ENCODE measurements around the gene FRMPD2.
"Not testable (repeated sequence)": the region's sequence is repeated elsewhere in the genome, so short reads cannot be mapped to it uniquely, and the experiment has no call there.

The FRMPD2 gene

DNA sequence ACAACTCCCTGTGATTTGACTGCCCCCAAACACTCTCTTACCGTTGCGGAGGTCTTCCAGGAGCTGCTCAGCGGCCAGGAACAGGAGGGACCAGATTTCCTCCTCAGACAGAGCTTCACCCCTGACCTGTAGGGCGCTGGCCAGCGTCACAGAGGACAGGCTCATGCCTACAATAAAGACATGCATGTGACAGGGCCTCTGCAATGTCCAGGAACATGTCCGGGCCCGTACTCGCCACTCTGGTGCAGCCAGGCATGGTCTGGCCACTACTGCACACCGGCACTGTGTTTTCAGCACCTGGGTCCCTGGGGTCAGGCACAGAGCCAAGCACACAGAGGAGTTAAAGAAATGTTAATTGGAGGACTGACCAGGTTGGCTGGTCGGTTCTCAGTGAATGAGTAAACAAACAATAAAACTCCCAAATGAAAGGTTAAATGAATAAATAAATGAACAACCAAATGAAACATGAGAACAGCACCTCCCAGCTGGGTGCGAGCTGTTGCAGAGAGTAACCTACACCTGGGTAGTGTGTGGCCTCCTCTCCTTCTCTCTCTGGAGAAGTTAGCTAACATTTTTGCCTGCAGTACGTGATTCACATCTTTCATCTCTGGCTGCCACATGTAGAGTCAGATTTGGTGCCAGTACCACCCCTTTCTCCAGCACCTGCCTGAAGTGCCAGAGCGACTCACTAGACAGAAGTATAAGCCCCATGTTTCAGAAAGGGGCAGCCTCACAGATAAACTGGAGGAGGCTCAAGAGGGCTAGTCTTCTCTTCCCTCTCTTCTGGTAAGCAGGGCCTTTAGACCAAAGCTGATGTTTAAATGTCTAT lies 22.8 kb downstream of the FRMPD2 start:
- H3K4me3 Mint-ChIP-seq, result no peak overlapping the region
- H3K36me3 Mint-ChIP-seq, result no peaks in the 10 kb centered on the region
- no peak overlapping the region for H3K27ac Mint-ChIP-seq
- CTCF ChIA-PET, result no interaction called here
- H3K27me3 Mint-ChIP-seq, result peaks cover 7% of the 10 kb centered on the region
- peaks cover 3% of the 10 kb centered on the region for H3K4me1 Mint-ChIP-seq
- DNase-seq, result no peak
- H3K9me3 Mint-ChIP-seq, result no peaks in the 10 kb centered on the region

DNA sequence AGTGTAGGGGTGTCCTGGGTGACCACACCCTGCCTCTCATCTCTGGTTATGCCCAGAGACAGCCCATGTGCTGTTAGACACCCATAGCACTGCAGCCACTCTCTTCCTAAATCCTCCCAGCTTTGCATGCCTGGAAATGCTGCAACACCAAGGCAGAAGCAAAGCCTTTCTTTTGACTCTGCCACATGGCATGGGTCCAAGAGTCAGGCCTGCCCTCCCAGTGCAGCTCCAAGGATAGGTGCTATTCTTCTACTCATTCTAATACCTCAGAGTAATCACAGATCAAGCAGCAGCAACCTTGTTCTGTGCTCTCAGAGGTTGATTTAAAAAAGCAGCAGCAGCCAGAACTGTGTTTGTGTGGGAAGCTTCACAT lies 23.4 kb downstream of the FRMPD2 start:
- H3K9me3 Mint-ChIP-seq, result no peaks in the 10 kb centered on the region
- H3K4me1 Mint-ChIP-seq, result peaks cover 3% of the 10 kb centered on the region
- H3K4me3 Mint-ChIP-seq, result no peak overlapping the region
- CTCF ChIA-PET, result no interaction called here
- DNase-seq, result no peak
- H3K36me3 Mint-ChIP-seq, result no peaks in the 10 kb centered on the region
- H3K27me3 Mint-ChIP-seq, result peaks cover 7% of the 10 kb centered on the region
- no peak overlapping the region for H3K27ac Mint-ChIP-seq

DNA sequence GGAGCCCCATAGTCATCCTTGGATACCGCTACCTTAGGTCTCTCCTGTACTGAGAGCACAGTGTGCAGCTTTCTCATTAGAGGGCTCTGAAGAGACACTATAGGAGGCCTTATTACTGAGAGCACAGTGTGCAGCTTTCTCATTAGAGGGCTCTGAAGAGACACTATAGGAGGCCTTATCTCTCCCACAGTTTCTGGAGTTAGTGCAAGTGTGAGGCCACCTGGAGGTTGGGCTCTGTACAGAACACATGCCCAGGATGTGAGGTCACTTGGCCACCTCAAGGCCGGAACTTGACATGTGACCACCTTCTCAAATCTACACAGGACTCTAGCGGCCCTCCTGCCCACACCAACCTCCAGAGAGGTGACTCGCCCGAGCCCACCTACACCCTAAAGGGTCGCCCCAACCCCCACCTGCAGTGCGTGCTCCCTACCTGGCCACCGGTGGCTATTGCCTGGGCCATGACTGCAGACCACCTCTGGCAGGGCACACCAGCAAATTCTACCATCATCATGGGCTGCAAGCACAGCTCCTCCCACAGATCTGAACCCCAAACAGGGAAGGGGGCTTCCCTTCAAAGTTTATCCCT lies 24.6 kb downstream of the FRMPD2 start:
- peaks cover 3% of the 10 kb centered on the region for H3K4me1 Mint-ChIP-seq
- no peak for DNase-seq
- H3K36me3 Mint-ChIP-seq, result no peaks in the 10 kb centered on the region
- H3K27ac Mint-ChIP-seq, result no peak overlapping the region
- peaks cover 4% of the 10 kb centered on the region for H3K27me3 Mint-ChIP-seq
- H3K4me3 Mint-ChIP-seq, result no peak overlapping the region
- no peaks in the 10 kb centered on the region for H3K9me3 Mint-ChIP-seq
- CTCF ChIA-PET, result no interaction called here

DNA sequence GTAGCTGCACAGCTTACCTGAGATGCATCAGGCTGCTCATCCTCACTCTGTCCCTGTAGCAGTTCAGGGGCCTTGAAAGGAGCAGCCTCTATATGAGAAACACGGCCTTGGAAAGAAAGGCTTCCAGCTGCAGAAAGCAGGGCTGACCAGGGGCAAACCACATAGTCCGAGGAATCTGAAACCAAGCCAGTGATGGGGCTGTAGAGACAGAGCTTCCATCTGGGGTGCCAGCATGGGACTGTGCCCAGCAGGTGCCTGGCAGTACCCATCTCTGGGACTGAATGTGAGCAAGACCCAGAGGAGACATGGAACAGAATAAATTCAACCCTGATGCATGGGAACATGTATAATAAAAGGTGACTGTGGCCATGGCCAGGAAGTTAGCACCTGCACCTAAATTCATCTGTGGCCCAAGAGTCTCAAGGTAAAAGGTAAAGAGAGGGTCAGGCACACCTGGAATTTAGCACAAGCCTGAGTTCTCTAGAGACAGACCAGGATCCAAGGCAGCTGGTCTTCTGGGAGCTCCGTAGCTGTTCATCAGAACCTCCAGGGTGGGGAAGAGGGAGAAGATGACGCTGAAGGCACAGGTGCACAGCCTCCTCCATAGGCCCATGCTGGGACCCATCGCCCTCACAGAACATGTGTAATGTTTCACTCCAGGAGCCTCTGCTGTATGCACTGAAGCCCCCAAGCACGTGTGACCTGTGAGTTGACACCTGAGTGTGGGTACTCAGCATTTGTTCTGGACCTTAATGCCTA lies 25.3 kb downstream of the FRMPD2 start:
- Mint-ChIP-seq H3K27me3 (peaks cover 4% of the 10 kb centered on the region), H3K36me3 (no peaks in the 10 kb centered on the region), H3K9me3 (no peaks in the 10 kb centered on the region), H3K27ac (no peak overlapping the region), H3K4me1 (peaks cover 3% of the 10 kb centered on the region), H3K4me3 (no peak overlapping the region)
- no peak for DNase-seq
- CTCF ChIA-PET, result no interaction called here

DNA sequence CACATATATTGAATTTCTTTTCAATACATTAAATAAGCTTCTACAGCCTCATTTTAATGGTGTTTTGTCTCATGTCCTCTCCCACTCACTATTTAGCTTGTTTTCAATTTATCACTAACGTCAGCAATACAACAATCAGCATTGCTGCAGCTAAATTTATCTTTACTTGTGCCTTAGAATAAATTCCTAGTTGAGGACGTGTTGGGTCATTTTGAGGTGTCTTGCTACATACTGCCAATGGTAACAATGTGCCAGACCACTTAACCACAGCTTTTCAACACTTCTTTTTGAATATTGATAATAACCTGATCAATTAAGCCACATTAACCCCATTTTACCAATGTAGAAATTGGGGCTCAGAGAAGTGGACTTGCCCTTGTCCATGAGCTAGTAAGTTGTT lies 26.0 kb downstream of the FRMPD2 start:
- Mint-ChIP-seq H3K9me3 (no peaks in the 10 kb centered on the region), H3K27ac (no peak overlapping the region), H3K4me3 (no peak overlapping the region), H3K36me3 (no peaks in the 10 kb centered on the region), H3K4me1 (peaks cover 3% of the 10 kb centered on the region), H3K27me3 (peaks cover 6% of the 10 kb centered on the region)
- CTCF ChIA-PET, result no interaction called here
- no peak for DNase-seq

DNA sequence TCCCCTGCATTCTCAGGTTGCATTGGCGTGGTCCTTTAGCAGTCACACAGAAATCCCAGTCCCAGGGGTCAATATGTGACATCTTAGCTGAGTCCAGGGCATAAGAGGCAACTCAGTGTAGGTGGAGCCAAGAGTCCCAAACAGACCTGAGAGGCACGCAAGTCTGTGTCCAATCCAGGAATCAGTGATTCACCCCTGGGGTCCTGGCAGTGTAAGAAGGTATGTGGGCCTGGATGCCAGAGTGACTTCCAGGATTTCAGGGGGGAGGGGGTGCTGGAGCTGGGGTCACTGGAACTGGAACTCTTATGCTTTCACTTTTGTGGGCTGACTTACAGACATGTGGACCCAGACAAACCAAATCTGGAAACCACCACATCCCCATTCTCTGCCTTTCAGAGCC lies 26.8 kb downstream of the FRMPD2 start:
- DNase-seq, result no peak
- H3K36me3 Mint-ChIP-seq, result no peaks in the 10 kb centered on the region
- peaks cover 3% of the 10 kb centered on the region for H3K4me1 Mint-ChIP-seq
- H3K27ac Mint-ChIP-seq, result no peak overlapping the region
- CTCF ChIA-PET, result no interaction called here
- peaks cover 8% of the 10 kb centered on the region for H3K27me3 Mint-ChIP-seq
- H3K9me3 Mint-ChIP-seq, result no peaks in the 10 kb centered on the region
- H3K4me3 Mint-ChIP-seq, result no peak overlapping the region

DNA sequence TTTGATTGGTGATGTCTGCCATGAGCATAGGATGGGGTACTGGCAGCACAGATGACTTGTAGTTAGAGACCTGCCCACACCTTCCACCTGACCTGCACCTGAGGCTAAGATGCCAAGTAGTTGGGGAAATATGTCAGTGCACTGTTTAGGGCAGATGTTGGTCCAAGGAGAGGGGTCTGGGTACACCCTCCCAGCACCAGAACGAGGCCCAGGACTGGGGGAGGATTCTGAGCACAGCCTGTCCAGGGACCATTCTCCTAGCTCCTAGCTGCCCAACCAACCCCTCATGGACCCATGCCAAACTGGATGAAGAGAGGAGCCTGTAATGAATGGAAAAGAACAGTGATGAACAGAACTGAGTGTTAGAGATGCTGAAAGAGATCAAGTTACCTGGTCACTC lies 28.0 kb downstream of the FRMPD2 start:
- DNase-seq, result no peak
- Mint-ChIP-seq H3K4me1 (peaks cover 3% of the 10 kb centered on the region), H3K27me3 (peaks cover 10% of the 10 kb centered on the region), H3K9me3 (no peaks in the 10 kb centered on the region), H3K36me3 (no peaks in the 10 kb centered on the region), H3K4me3 (no peak overlapping the region), H3K27ac (no peak overlapping the region)
- CTCF ChIA-PET, result no interaction called here

DNA sequence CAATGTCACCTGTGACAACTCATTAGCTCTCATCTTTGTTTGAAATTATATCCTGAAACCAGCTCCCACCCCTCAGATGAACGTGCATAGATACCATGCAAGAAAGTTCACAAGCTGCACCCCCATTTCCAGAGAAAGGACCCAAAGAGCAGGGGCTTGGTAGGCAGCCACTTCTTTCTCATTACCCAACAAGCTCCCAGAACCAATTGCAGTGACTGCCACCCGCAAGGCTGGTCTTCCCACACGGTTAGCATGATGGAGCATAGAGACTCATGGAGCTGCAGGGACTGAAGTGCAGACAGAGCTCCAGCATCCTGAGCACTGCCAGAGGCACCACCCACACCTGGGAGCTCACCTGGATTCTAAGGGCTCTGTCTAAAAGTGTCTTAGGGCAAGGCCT lies 28.5 kb downstream of the FRMPD2 start:
- CTCF ChIA-PET, result no interaction called here

DNA sequence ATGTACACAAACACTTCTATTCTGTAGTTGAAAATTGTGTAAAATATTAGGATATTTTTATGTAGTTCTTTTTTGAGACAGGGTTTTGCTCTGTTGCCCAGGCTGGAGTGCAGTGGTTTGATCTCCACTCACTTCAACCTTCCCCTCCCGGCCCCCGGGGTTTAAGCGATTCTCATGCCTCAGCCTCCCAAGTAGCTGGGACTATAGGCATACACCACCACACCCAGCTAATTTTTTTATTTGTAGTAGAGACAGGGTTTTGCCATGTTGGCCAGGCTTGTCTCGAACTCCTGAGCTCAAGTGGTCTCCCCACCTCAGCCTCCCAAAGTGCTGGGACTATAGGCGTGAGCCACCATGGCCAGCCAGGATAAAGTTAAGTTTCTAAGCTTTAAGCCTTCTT lies 30.6 kb downstream of the FRMPD2 start:
- H3K36me3 Mint-ChIP-seq, H3K27me3 Mint-ChIP-seq, H3K4me1 Mint-ChIP-seq, H3K4me3 Mint-ChIP-seq, CTCF ChIA-PET, H3K27ac Mint-ChIP-seq, DNase-seq, H3K9me3 Mint-ChIP-seq: not testable (repeated sequence)

More for the DNA sequence above, 28.5 kb downstream of the FRMPD2 start:
- Mint-ChIP-seq H3K4me1 (peaks cover 3% of the 10 kb centered on the region), H3K27me3 (peaks cover 10% of the 10 kb centered on the region), H3K9me3 (no peaks in the 10 kb centered on the region), H3K4me3 (no peak overlapping the region), H3K36me3 (no peaks in the 10 kb centered on the region), H3K27ac (no peak overlapping the region)
- DNase-seq, result no peak

DNA sequence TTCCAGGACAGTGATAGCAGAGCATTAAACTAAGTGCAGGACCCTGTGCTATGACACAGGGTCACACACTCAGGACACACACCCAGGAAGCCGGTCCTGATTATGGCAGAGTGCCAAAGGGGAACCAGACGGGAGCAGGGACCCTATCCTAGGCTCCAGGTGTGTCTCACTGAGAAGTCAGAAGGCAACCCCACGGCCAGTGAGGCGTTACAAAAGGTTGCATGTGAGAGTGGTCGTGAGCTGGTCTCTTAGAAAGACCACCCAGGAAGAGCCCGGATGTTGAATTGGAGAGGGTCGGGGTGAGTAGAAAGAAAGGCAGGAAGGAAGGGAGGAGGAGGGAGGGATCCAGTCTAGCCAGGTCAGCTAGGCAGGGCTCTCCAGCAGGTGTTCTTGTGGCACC lies 31.0 kb downstream of the FRMPD2 start:
- Mint-ChIP-seq H3K27me3 (peaks cover 7% of the 10 kb centered on the region), H3K27ac (no peak overlapping the region), H3K36me3 (no peaks in the 10 kb centered on the region), H3K4me3 (no peak overlapping the region), H3K9me3 (no peaks in the 10 kb centered on the region), H3K4me1 (peaks cover 3% of the 10 kb centered on the region)
- no peak for DNase-seq
- CTCF ChIA-PET, result no interaction called here

DNA sequence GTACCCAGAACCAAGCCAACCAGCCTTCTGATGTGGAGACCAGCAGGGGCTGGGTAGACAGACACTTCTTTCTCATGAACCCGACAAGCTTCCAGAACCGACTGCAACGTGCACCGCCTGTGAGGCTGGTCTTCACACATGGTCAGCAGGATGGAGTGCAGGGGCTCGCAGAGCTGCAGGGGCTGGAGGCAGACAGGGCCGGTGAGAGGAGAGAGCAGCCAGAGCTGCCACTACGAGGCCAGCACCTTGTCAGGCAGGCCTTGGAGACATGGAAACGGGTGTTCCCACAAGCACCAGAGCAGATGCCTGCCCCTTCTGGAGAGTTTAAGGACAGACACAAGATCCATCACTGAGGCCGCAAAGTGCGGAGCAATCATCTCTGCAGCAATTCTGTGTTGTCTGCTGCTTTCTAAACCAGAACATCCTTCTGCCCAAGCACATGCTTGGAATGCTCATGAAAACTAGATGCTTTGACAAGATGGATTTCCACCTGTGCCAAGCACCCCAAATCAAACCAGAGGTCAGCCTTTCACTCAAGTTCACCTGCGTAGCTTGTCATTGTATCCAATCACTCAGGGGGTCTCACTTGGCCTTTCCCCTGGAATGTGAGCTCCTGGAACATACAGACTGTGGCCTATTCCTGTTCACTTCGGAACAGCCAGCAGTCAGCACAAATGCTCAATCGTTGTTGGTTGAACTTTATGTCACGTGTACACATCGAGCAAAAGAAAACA lies 32.2 kb downstream of the FRMPD2 start:
- Mint-ChIP-seq H3K9me3 (no peaks in the 10 kb centered on the region), H3K4me1 (no peaks in the 10 kb centered on the region), H3K36me3 (no peaks in the 10 kb centered on the region), H3K4me3 (no peak overlapping the region), H3K27ac (no peak overlapping the region), H3K27me3 (peaks cover 7% of the 10 kb centered on the region)
- DNase-seq, result no peak
- CTCF ChIA-PET, result no interaction called here

DNA sequence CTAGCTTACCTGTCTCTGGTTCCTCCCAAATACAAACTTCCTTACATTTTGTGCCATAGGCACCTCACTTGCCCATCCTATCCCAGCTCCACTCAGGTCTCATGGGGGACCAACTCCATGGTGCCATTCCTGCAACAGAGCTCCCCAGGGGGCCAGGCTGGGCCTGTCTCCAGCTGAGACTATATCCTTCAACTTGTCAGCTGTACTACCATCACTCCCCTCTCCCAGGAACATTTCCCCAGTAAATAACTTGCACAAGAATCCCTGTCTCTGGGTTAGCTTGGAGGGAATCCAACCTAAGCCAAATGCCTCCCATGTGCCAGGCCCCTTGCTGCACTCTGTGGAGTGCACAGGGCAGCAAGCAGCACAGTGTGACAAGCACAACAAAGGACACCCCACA lies 33.2 kb downstream of the FRMPD2 start:
- Mint-ChIP-seq H3K36me3 (no peaks in the 10 kb centered on the region), H3K4me1 (no peaks in the 10 kb centered on the region), H3K27me3 (peaks cover 7% of the 10 kb centered on the region), H3K9me3 (no peaks in the 10 kb centered on the region), H3K4me3 (no peak overlapping the region), H3K27ac (no peak overlapping the region)
- CTCF ChIA-PET, result no interaction called here
- DNase-seq, result no peak

DNA sequence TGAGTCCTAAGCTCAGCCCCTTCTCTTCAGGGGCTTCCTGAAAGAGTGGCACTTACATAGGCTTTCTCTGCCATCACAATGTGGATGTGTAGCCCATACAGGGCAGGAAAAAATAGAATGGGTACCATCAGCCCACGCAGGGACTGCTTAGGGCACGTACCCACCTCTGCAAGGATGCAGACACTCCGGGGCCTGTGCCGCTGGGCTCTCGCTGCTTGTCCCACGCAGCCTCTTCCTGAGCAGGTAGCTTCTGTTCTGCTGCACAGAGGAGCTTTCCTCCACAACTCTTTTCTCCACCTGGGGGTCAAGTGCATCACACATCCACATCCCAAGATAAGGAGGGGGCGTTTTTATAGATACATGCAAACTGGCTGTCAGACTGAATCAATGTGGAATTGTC lies 34.3 kb downstream of the FRMPD2 start:
- Mint-ChIP-seq H3K27ac (no peak overlapping the region), H3K9me3 (no peaks in the 10 kb centered on the region), H3K36me3 (no peaks in the 10 kb centered on the region), H3K4me1 (no peaks in the 10 kb centered on the region), H3K27me3 (peaks cover 7% of the 10 kb centered on the region), H3K4me3 (no peak overlapping the region)
- CTCF ChIA-PET, result no interaction called here
- no peak for DNase-seq

DNA sequence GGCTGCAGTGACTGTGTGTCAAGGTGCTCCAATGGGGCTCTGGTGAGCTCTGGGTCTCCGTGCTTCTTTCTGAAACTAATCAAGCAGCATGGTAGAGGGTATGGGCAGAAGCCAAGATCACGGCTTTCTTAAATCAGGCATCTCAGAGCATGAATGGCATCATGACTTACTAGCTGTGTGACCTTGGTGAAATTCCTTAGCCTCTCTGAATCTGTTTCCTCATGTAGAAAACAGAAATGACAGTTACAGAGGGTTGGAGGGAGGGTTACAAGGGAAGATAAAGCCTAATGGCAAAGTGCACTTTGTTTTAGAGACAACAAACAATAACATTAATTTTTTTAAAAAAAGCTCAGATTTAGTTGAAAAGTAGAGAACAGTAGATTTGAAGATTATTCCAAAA lies 34.9 kb downstream of the FRMPD2 start:
- Mint-ChIP-seq H3K36me3 (no peaks in the 10 kb centered on the region), H3K4me1 (no peaks in the 10 kb centered on the region), H3K4me3 (no peak overlapping the region), H3K27me3 (peaks cover 7% of the 10 kb centered on the region), H3K27ac (no peak overlapping the region), H3K9me3 (no peaks in the 10 kb centered on the region)
- DNase-seq, result no peak
- CTCF ChIA-PET, result no interaction called here

Measured in activated naive CD4-positive, alpha-beta T cell treated with anti-CD3 and anti-CD28 coated beads, Interleukin-2, amount 10 ng/mL, durations not matched to agents 7 days and 5 days (primary cell).